Stimulated activated CD4-positive, alpha-beta T cell treated with anti-CD3 and anti-CD28 coated beads, Interleukin-1b, Interleukin-23, amount 100 ng/mL, for 24 hours (primary cell): Measurements from ENCODE around the gene ZC3HAV1.
"Not testable (repeated sequence)": the region's sequence is repeated elsewhere in the genome, so short reads cannot be mapped to it uniquely, and the experiment has no call there.

Experiments
- DNase-seq, 4 experiments: peaks; one replicate each; pipeline ENCODE4 v3.0.0-alpha.2; 2020; ENCODE audit warnings: low read depth in 4 of 4, low spot score in 1 of 4

ZC3HAV1 gene

DNA sequence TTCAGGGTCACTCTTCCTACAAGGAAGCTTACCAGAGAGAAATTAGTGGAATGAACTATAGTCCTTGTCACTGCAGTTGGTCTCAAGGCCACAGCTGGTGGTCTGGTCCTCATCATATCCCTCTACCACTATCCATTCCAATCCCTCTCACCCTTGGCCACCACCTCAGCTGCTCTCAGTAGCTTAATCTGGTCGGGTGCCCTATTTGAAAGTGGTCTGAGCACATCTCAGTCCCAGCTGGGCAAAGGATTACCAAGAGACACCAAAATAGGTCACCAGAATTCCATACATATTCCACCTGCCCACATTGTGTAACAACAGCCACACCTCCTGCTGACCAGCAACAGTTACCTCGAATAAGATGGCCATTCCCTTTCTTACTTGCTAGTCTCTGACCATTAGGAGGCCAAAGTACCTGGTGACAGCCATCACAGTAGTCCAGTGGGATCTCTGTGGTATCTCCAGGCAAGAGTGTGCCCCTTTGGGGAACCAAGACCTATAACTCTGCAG, 3.3 kb upstream of the ZC3HAV1 start:
- DNase-seq, result no peak

DNA sequence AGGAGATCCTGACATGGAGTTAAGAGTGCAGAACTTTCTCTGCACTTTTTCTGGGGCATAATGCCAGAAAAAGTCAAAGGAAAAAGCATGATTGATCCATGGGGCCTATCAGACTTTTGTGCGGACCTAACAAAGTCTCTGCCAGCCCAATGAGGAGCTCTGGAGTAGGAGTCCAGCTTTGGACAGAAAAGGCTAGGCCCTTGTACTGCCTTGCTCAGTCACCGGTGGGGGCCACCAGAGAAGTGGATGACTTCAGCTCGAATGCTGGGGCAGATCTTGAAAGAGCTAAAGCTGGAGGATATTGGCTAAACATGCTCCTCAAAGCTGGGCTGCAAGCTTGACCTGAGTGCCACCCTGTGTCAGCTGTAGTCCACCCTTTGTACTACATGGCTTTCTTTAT, 2.8 kb upstream of the ZC3HAV1 start:
- no peak for DNase-seq

DNA sequence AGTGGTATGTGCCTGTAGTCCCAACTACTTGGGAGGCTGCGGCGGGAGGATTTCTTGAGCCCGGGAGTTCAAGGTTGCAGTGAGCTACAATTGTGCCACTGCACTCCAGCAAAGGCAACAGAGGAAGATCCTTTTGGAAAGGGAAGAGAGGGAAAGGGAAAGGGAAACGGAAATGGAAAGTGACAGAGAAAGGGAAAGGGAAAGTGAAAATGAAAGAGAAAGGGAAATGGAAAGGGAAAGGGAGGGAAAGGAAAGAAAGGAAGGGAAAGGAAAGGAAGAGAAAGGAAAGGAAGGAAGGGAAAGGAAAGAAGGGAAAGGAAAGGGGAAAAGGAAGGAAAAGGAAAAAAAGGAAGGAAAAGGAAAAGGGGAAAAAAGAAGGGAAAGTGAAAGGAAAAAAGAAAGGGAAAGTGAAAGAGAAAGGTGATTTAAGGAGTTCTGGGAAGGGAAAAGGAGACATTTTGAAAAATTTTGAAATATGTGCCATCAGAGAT, 2.3 kb upstream of the ZC3HAV1 start:
- no peak for DNase-seq

- DNase-seq, result no peak
These were observed 1.6 kb upstream of the ZC3HAV1 start for GRCh38 chr7:139111147-139111546.

DNA sequence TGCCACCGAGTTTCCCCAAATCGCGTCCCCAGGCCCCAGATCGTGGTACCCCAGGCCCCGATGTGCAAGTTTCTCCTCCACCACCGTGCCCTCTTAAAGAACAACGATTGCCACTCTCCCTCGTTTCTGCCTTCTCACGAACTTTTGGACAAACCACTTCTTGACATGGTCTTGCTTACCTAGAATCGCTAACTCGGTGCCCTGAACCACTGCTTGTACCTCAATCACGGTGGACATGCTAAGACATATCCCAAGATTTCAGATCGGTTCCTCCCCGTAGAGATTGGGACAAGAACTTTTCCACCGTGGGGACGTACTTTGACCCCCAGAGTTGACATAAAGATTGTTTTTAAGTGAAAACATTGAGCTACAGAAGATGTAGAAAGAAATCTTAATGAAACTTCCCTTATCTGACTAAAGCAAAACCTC, 477 bp upstream of the ZC3HAV1 start:
- no peak for DNase-seq

DNA sequence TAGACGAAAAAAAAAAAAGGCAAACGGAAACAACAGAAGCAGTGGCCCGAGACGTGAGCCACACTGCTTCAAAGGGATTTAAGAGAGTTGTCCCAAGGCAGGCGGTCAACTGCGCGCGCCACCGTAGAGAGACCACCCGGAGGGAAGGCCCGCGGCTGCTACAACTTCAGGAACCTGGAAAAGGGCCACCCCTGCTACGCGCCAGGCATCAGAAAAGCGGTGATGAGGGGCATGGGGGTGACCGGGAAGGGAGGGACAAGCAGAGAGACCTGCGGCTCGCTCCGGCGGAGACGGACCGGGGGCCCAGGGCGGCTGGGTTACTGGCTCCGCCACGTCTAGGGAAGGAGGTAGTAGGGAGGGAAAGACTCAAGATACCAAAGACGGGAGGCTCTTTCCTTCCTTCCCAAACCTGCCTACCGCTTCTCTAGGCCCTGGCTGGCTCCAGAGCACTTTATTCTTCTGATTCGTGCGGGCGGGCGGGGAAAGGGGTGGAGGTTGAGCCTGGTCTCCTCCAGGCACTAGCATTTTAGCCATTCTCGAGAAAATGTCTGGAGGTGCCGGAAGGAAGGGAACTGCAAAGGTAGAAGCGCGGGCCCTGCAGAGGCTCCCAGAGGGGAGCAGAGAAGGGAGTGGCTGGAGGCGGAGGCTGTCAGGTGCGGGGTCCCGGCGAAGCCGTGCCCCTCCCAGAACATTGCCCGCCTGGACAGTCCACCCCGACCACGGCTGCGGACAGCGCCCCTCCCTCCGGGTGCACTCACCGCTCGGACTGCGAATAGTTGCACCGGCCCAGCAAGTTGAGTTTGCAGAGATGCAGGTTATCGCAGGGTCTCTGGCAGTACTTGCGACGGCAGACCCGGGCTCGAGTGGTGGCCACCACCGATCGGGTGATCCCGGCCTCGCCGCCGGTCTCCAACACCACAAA, 993 bp downstream of the ZC3HAV1 start:
- no peak for DNase-seq

- no peak for DNase-seq
These were observed 2.6 kb downstream of the ZC3HAV1 start for GRCh38 chr7:139106959-139107358.

DNA sequence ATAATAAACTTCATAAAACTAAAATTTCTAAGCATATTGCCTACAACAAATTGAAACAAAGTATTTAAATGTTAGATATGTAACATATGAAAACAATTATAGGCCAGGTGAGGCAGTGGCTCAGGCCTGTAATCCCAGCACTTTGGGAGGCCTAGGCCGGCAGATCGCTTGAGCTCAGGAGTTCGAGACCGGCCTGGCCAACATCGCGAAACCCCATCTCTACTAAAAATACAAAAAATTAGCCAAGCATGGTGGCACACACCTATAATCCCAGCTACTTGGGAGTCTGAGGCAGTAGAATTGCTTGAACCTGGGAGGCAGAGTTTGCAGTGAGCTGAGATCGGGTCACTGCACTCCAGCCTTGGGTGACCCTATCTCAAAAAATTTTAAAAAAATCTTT, 3.3 kb downstream of the ZC3HAV1 start:
- DNase-seq, result not testable (repeated sequence)

- no peak for DNase-seq
These were observed 4.0 kb downstream of the ZC3HAV1 start for GRCh38 chr7:139105484-139105883.

GRCh38 chr7:139104091-139104450, 5.4 kb downstream of the ZC3HAV1 start:
- DNase-seq, result peak in 1 of 4 experiments; percentile 34

- no peak for DNase-seq
These were observed 6.3 kb downstream of the ZC3HAV1 start for GRCh38 chr7:139103057-139103815.

- not testable (repeated sequence) for DNase-seq
These were observed 7.8 kb downstream of the ZC3HAV1 start for GRCh38 chr7:139101637-139102158.

GRCh38 chr7:139099172-139099947, 10.2 kb downstream of the ZC3HAV1 start:
- no peak for DNase-seq

DNA sequence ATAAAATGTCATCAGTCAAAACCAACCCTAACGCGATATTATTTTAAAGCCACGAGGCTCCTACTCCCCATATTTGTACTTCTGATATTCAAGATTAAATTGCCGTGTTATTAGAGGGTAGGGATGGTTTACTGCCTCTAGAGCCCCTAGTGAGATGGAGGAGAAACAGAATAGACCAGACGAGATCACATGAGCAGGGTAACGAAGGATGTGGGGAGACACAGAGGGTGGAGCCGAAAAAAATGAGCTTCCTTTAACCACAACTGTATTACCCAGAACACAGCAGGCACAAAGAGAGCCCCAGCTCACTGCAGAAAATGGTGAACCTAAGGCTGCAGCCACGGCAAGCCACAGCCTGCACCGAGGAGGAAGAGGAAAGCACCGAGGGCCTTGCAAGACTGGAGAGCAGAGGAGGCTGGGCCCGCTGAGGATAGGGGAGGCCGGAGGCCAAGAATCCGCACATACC, 14.3 kb downstream of the ZC3HAV1 start:
- DNase-seq, result peak in 1 of 4 experiments; percentile 40

DNA sequence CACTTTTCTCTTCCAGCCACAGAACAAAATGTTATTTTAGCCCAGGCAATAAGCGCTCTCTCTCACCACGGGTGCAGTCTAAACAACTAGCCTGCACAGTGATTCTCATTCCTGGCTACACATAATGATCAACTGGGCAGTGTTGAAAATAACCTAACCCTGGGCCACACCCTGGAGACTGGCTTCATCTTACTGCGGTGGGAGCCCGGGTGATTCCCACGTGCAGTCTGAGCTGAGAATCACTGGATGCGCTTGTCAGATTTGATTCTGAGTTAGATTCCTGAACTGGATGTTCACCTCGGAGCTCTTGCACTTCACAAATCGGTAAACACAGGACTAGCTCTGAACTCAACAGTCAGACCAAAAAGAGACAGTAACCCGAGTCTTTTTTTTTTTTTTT, 14.9 kb downstream of the ZC3HAV1 start:
- DNase-seq, result no peak

GRCh38 chr7:139094030-139094429, 15.5 kb downstream of the ZC3HAV1 start:
- DNase-seq, result no peak

DNA sequence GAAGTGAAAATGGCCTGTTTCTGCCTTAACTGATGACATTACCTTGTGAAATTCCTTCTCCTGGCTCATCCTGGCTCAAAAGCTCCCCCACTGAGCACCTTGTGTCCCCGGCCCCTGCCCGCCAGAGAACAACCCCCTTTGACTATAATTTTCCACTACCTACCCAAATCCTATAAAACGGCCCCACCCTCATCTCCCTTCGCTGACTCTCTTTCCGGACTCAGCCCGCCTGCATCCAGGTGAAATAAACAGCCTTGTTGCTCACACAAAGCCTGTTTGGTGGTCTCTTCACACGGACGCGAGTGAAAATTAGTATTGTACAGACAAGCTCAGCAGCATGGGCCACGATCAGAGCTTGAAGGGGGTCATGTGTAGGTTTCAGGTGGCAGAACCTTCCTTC, 16.0 kb downstream of the ZC3HAV1 start:
- peak in 1 of 4 experiments; percentile 42 for DNase-seq

GRCh38 chr7:139092090-139092796, 17.3 kb downstream of the ZC3HAV1 start:
- DNase-seq, result no peak

- no peak for DNase-seq
These were observed 17.9 kb downstream of the ZC3HAV1 start for GRCh38 chr7:139091677-139091996.

- DNase-seq, result no peak
These were observed 20.4 kb downstream of the ZC3HAV1 start for GRCh38 chr7:139089118-139089517.
